ENCODE data around the gene SLC2A9.

The SLC2A9 gene

GRCh38 chr4:9962611-9963314, 58.5 kb downstream of the SLC2A9 start:
- no peak for DNase-seq (ENCODE audit: low read depth)

- no peak for DNase-seq (ENCODE audit: low read depth)
Measured at GRCh38 chr4:9954468-9954867, 66.8 kb downstream of the SLC2A9 start.

GRCh38 chr4:9953089-9953488, 68.2 kb downstream of the SLC2A9 start:
- DNase-seq (ENCODE audit: low read depth): no peak

- DNase-seq (ENCODE audit: low read depth): no peak
Measured at GRCh38 chr4:9952415-9952950, 68.8 kb downstream of the SLC2A9 start.

GRCh38 chr4:9949573-9949972, 71.7 kb downstream of the SLC2A9 start:
- DNase-seq (ENCODE audit: low read depth): no peak

- DNase-seq (ENCODE audit: low read depth): no peak
Measured at GRCh38 chr4:9947168-9948062, 73.9 kb downstream of the SLC2A9 start.

GRCh38 chr4:9946170-9946569, 75.1 kb downstream of the SLC2A9 start:
- DNase-seq (ENCODE audit: low read depth): no peak

- DNase-seq (ENCODE audit: low read depth): no peak
Measured at GRCh38 chr4:9944431-9945425, 76.6 kb downstream of the SLC2A9 start.

GRCh38 chr4:9943761-9944160, 77.5 kb downstream of the SLC2A9 start:
- no peak for DNase-seq (ENCODE audit: low read depth)

- no peak for DNase-seq (ENCODE audit: low read depth)
Measured at GRCh38 chr4:9942921-9943600, 78.2 kb downstream of the SLC2A9 start.

GRCh38 chr4:9942139-9942538, 79.2 kb downstream of the SLC2A9 start:
- DNase-seq (ENCODE audit: low read depth): no peak

- no peak for DNase-seq (ENCODE audit: low read depth)
Measured at GRCh38 chr4:9940041-9940440, 81.3 kb downstream of the SLC2A9 start.

- DNase-seq (ENCODE audit: low read depth): no peak
Measured at GRCh38 chr4:9938933-9939332, 82.4 kb downstream of the SLC2A9 start.

GRCh38 chr4:9937078-9937477, 84.2 kb downstream of the SLC2A9 start:
- DNase-seq (ENCODE audit: low read depth): no peak

- DNase-seq (ENCODE audit: low read depth): no peak
Measured at GRCh38 chr4:9936129-9936644, 85.1 kb downstream of the SLC2A9 start.

GRCh38 chr4:9933956-9934355, 87.3 kb downstream of the SLC2A9 start:
- DNase-seq (ENCODE audit: low read depth): no peak

- DNase-seq (ENCODE audit: low read depth): no peak
Measured at GRCh38 chr4:9933184-9933583, 88.1 kb downstream of the SLC2A9 start.

- no peak for DNase-seq (ENCODE audit: low read depth)
Measured at GRCh38 chr4:9932771-9933170, 88.5 kb downstream of the SLC2A9 start.

- DNase-seq (ENCODE audit: low read depth): no peak
Measured at GRCh38 chr4:9931146-9931545, 90.2 kb downstream of the SLC2A9 start.

- no peak for DNase-seq (ENCODE audit: low read depth)
Measured at GRCh38 chr4:9929111-9929510, 92.2 kb downstream of the SLC2A9 start.

Data from stimulated activated CD8-positive, alpha-beta memory T cell treated with anti-CD3 and anti-CD28 coated beads, Interleukin-4, amount 100 ng/mL, for 24 hours (primary cell).